ENCODE data around the gene CD3D.

Gene CD3D

DNA sequence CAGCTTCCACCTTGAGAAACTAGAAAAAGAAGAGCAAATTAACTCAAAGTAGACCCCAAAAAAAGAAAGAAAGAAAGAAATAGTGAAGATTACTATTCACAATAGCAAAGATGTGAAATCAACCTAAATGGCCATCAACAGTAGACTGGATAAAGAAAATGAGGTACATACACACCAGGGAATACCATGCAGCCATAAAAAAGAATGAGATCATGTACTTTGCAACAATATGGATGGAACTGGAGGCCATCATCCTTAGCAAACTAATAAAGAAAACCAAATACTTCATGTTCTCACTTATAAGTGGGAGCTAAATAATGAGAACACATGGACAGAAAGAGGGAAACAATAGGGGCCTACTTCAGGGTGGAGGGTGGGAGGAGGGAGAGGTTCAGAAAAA lies 13.8 kb downstream of the CD3D start:
- no peak for TF ChIP-seq FOXP2 (optimal IDR thresholded peaks at IDR 0.05; ENCODE audit: borderline replicate concordance, extremely low read depth, extremely low read length, insufficient read depth)
- TF ChIP-seq SIN3A (IDR thresholded peaks at IDR 0.05; ENCODE audit: borderline replicate concordance, insufficient read depth, low read length), result no peak
- no peak for TF ChIP-seq POLR2AphosphoS5 (IDR thresholded peaks at IDR 0.05; ENCODE audit: low read depth, low read length)
- no peak for TF ChIP-seq TAF1 (IDR thresholded peaks at IDR 0.05; ENCODE audit: borderline replicate concordance, insufficient read depth, low read length)
- TF ChIP-seq, protein P1, sequence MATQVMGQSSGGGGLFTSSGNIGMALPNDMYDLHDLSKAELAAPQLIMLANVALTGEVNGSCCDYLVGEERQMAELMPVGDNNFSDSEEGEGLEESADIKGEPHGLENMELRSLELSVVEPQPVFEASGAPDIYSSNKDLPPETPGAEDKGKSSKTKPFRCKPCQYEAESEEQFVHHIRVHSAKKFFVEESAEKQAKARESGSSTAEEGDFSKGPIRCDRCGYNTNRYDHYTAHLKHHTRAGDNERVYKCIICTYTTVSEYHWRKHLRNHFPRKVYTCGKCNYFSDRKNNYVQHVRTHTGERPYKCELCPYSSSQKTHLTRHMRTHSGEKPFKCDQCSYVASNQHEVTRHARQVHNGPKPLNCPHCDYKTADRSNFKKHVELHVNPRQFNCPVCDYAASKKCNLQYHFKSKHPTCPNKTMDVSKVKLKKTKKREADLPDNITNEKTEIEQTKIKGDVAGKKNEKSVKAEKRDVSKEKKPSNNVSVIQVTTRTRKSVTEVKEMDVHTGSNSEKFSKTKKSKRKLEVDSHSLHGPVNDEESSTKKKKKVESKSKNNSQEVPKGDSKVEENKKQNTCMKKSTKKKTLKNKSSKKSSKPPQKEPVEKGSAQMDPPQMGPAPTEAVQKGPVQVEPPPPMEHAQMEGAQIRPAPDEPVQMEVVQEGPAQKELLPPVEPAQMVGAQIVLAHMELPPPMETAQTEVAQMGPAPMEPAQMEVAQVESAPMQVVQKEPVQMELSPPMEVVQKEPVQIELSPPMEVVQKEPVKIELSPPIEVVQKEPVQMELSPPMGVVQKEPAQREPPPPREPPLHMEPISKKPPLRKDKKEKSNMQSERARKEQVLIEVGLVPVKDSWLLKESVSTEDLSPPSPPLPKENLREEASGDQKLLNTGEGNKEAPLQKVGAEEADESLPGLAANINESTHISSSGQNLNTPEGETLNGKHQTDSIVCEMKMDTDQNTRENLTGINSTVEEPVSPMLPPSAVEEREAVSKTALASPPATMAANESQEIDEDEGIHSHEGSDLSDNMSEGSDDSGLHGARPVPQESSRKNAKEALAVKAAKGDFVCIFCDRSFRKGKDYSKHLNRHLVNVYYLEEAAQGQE (IDR thresholded peaks at IDR 0.05; ENCODE audit: insufficient read depth in 1 of 2, low read depth in 2 of 2, low read length in 2 of 2), result no peak

DNA sequence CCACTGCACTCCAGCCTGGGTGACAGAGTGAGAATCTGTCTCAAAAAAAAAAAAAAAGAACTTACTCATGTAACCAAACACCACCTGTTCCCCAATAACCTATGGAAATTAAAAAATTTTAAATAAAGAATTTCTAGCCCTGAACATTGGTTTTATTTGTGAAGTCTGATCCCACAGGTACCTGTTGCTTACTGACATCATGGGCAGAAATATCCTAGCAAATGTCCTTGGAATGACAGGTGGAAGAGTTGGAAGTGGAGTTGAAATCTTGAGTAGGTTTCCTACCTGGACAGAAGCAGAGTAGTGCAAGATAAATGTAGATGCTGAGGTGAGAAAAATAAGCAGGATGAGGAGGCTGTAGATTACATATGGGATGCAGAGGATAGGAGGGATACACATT lies 17.2 kb downstream of the CD3D start:
- TF ChIP-seq TAF1 (IDR thresholded peaks at IDR 0.05; ENCODE audit: borderline replicate concordance, insufficient read depth, low read length) (no peak), POLR2AphosphoS5 (IDR thresholded peaks at IDR 0.05; ENCODE audit: low read depth, low read length) (no peak), SIN3A (IDR thresholded peaks at IDR 0.05; ENCODE audit: borderline replicate concordance, insufficient read depth, low read length) (no peak), FOXP2 (optimal IDR thresholded peaks at IDR 0.05; ENCODE audit: borderline replicate concordance, extremely low read depth, extremely low read length, insufficient read depth) (no peak)
- TF ChIP-seq, protein P1 (IDR thresholded peaks at IDR 0.05; ENCODE audit: insufficient read depth in 1 of 2, low read depth in 2 of 2, low read length in 2 of 2), result no peak

DNA sequence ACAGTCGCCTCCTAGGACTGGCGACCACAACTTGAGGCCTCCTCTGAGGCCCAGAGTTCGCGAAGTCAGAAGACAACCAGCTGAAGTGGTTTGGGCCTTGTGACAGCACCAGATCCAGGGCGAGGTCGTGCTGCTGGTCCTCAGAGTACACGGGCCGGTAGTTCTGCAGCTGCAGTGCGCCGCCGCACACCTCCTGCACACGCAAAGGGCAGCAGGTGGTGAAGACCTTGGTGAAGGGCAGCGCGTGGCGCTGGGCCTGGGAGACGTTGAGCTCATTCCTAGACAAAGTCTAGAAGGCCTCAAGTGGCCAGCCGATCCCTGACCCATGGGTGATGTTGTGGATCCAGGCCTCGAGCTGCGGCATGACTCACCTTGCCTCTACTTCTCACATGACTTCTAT lies 19.8 kb downstream of the CD3D start:
- TF ChIP-seq, protein P1 (IDR thresholded peaks at IDR 0.05; ENCODE audit: insufficient read depth in 1 of 2, low read depth in 2 of 2, low read length in 2 of 2), result no peak
- no peak for TF ChIP-seq SIN3A (IDR thresholded peaks at IDR 0.05; ENCODE audit: borderline replicate concordance, insufficient read depth, low read length)
- TF ChIP-seq TAF1 (IDR thresholded peaks at IDR 0.05; ENCODE audit: borderline replicate concordance, insufficient read depth, low read length), result no peak
- TF ChIP-seq FOXP2 (optimal IDR thresholded peaks at IDR 0.05; ENCODE audit: borderline replicate concordance, extremely low read depth, extremely low read length, insufficient read depth), result no peak
- TF ChIP-seq POLR2AphosphoS5 (IDR thresholded peaks at IDR 0.05; ENCODE audit: low read depth, low read length), result no peak

DNA sequence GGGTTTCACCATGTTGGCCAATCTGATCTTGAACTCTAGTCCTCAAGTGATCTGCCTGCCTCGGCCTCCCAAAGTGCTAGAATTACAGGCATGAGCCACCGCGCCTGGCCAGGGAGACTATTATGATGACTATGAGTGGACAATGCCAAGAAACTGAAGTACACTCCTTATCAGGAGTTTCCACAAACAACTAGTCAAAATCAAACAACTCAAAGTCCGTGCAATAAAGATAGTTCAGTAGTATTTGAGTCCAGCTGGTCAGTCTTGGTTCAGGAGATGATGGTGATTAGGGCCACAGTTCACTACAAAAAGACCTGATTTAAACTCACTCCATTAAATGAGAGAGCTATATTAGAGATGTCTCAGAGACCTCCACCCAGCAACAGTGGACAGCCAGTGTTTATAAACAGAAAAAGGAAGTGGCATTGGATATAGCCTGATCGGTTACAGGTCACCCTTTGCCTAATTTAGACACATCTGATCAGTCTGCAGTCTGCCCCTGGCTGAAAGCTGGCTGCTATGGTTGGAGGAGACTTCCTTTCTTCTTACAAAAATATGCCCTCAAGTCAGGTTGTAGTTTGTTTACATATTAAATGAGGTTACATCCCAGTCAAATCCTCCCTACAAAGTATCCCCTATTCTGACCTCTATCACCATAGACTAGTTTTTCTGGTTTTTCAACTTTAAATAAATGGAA lies 21.0 kb downstream of the CD3D start:
- TF ChIP-seq POLR2AphosphoS5 (IDR thresholded peaks at IDR 0.05; ENCODE audit: low read depth, low read length) (no peak), TAF1 (IDR thresholded peaks at IDR 0.05; ENCODE audit: borderline replicate concordance, insufficient read depth, low read length) (no peak), SIN3A (IDR thresholded peaks at IDR 0.05; ENCODE audit: borderline replicate concordance, insufficient read depth, low read length) (no peak), FOXP2 (optimal IDR thresholded peaks at IDR 0.05; ENCODE audit: borderline replicate concordance, extremely low read depth, extremely low read length, insufficient read depth) (no peak)
- TF ChIP-seq, protein P1 (IDR thresholded peaks at IDR 0.05; ENCODE audit: insufficient read depth in 1 of 2, low read depth in 2 of 2, low read length in 2 of 2), result no peak

All from PFSK-1 (cell line).